VCaP (cell line): ENCODE results near the gene CREB3L2.
"Not testable (repeated sequence)": the region's sequence is repeated elsewhere in the genome, so short reads cannot be mapped to it uniquely, and the experiment has no call there.

Experiments
- H3K27ac ChIP-seq: fragments of 450-650 bp; 2 replicates; pipeline ENCODE4 v1.5.1; 2017
- CTCF ChIP-seq: fragments of 450-650 bp; conservative IDR thresholded peaks from 2 replicates; pipeline ENCODE4 v1.5.1; 2017; ENCODE audit warnings: mild to moderate bottlenecking, moderate library complexity

Gene CREB3L2

DNA sequence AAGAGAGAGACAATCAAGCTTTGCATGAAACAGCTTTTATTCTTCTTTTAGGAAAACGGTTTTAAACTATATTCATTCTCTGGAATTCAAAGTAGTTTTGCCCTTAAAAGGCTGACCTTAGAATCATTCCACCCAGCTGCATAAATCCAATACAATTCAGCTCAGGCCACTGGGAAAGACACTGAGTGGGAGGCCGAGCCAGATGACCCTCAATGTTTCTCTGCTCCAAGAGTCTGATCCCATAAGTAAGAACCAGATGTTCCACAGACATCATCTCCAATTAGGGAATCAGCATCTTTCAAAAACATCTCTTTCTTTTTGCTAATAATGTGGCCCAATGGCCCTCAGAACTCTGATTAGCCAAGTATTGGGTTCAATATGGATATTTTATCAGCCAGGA lies 26.1 kb downstream of the CREB3L2 start:
- no peak overlapping the region for H3K27ac ChIP-seq
- TF ChIP-seq CTCF: no peak

GRCh38 chr7:137975221-137975620 lies 26.7 kb downstream of the CREB3L2 start:
- no peak overlapping the region for H3K27ac ChIP-seq
- no peak for TF ChIP-seq CTCF

DNA sequence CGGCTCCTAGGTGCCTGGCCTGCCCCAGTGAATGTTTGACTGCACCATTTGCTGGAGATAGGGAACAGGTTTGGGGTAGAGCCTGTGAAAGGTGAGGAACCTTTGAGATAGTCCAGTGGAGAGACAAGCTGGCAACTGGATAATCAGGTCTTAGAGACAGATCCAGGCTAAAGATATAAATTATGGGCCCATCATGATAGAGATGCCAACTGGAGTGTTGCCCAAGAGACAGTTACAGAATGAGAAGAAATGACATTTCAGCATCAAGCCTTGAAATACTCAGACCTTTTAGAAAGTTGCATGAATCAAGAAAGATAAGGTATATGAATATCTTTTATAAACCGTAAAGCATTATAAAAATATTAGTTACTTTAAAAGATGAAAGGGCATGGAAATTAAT lies 27.1 kb downstream of the CREB3L2 start:
- H3K27ac ChIP-seq: no peak overlapping the region

DNA sequence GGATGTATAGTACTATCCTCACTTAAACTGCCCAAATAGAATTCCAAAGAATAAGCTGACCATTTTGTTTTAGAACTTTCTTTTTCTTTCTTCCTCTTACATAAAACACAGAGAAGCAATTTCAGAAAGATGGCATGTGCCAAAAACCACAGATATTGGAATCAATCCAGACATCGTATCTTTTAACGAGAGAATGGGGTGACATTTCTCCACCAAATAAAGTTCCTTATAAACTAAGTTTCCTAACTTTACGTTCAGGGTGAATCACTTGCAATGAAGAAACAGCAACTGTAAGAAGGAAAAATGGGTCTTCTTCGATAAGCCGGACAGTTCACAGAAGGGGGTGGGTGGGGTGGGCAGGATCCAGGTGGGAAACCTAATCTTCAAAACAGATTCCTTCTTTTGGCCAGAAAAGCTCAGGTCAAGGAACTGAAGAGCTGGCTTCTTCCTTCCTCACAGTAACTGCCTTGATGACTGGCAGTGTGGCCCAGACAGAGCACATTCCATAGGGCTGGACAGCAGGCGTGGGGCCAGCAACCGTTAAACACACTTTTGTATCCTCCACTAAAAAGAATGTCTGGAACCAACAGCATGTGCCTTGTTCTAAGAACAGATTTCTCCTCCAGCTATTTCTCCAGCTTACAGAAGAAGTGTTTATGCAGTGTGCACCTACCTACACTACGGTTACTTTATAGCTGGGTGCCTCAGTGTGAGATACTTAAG lies 31.5 kb downstream of the CREB3L2 start:
- H3K27ac ChIP-seq: peak overlapping the region; percentile 47
- no peak for TF ChIP-seq CTCF

More for the DNA sequence above, 27.1 kb downstream of the CREB3L2 start:
- TF ChIP-seq CTCF: no peak

DNA sequence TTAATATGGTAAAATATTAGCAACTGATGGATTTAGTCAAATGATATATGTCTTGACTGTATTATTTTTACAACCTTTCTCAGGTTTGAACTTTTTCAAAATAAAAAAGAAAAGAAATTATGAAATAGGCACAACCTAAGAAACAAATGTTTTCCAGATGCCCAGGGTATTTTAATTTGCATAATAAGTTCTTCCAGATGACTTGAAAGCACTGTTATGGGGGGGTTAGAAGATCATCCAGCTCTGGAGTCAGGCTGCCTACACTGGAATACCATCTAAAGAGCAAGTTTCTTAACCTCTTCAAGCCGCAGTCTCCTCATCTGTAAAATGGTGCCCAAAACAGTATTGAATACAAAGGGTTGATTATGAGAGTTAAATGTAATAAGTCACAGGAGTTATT lies 32.1 kb downstream of the CREB3L2 start:
- no peak for TF ChIP-seq CTCF
- peak overlapping the region; percentile 47 for H3K27ac ChIP-seq

- TF ChIP-seq CTCF: no peak
- no peak overlapping the region for H3K27ac ChIP-seq
Measured at GRCh38 chr7:137968890-137969289, 33.0 kb downstream of the CREB3L2 start.

GRCh38 chr7:137968339-137968738 lies 33.5 kb downstream of the CREB3L2 start:
- not testable (repeated sequence) for H3K27ac ChIP-seq

GRCh38 chr7:137967143-137968018 lies 34.5 kb downstream of the CREB3L2 start:
- no peak for TF ChIP-seq CTCF
- H3K27ac ChIP-seq: no peak overlapping the region
